Fibroblast of skin of back (primary cell): ENCODE measurements around the gene DNAJC28.
"Not testable (repeated sequence)": the region's sequence is repeated elsewhere in the genome, so short reads cannot be mapped to it uniquely, and the experiment has no call there.

Source experiments
- DNase-seq: peaks from one replicate; pipeline ENCODE4 v3.0.0-alpha.2; 2013

Gene DNAJC28

GRCh38 chr21:33480481-33481103 lies 10.9 kb downstream of the DNAJC28 start:
- no peak for DNase-seq

GRCh38 chr21:33479679-33480480 lies 11.6 kb downstream of the DNAJC28 start, which contains the start of gene TMEM50B:
Gene TMEM50B, minus strand, starts transcription at chr21:33479974. Its CDS starts 11,089 bp downstream, at chr21:33468885.
- peak; percentile 94 for DNase-seq

- peak; percentile 35 for DNase-seq
Observed at GRCh38 chr21:33478935-33479678, 12.4 kb downstream of the DNAJC28 start.

- DNase-seq = no peak
Observed at GRCh38 chr21:33478182-33478581, 13.3 kb downstream of the DNAJC28 start.

- DNase-seq = no peak
Observed at GRCh38 chr21:33477066-33477465, 14.4 kb downstream of the DNAJC28 start.

- DNase-seq = no peak
Observed at GRCh38 chr21:33473344-33473743, 18.2 kb downstream of the DNAJC28 start.

- no peak for DNase-seq
Observed at GRCh38 chr21:33470701-33471100, 20.8 kb downstream of the DNAJC28 start.

GRCh38 chr21:33469183-33469582 lies 22.3 kb downstream of the DNAJC28 start:
- not testable (repeated sequence) for DNase-seq

- no peak for DNase-seq
Observed at GRCh38 chr21:33461538-33462250, 29.8 kb downstream of the DNAJC28 start.

GRCh38 chr21:33458861-33459260 lies 32.7 kb downstream of the DNAJC28 start:
- peak; percentile 21 for DNase-seq

GRCh38 chr21:33455686-33456446 lies 35.6 kb downstream of the DNAJC28 start:
- no peak for DNase-seq

- DNase-seq = no peak
Observed at GRCh38 chr21:33452362-33452761, 39.2 kb downstream of the DNAJC28 start.

GRCh38 chr21:33451634-33452071 lies 39.9 kb downstream of the DNAJC28 start:
- DNase-seq = peak; percentile 37

- DNase-seq = no peak
Observed at GRCh38 chr21:33449616-33450015, 41.9 kb downstream of the DNAJC28 start.

- DNase-seq = not testable (repeated sequence)
Observed at GRCh38 chr21:33446620-33447019, 44.9 kb downstream of the DNAJC28 start.

- DNase-seq = no peak
Observed at GRCh38 chr21:33444499-33444898, 47.0 kb downstream of the DNAJC28 start.

GRCh38 chr21:33443194-33443593 lies 48.3 kb downstream of the DNAJC28 start:
- no peak for DNase-seq

- DNase-seq = peak; percentile 80
Observed at GRCh38 chr21:33441489-33442477, 49.7 kb downstream of the DNAJC28 start.
